GM18502 (cell line): ENCODE results near the gene NFKB2.

ENCODE experiments used
- ATAC-seq: cut with Tn5 transposase; IDR thresholded peaks from one replicate; pipeline ENCODE4 v1.9.1; 2021; ENCODE audit warnings: mild to moderate bottlenecking; ENCODE audit not compliant: unreplicated experiment, poor library complexity

Gene NFKB2

GRCh38 chr10:102420714-102421506 is 25.4 kb downstream of the NFKB2 start, which contains the start of gene FBXL15:
TSS of gene FBXL15 (plus strand) at chr10:102420836. CDS start at chr10:102421130, 294 bp downstream.
- peak; percentile 67 for ATAC-seq

- ATAC-seq = no peak
Observed at GRCh38 chr10:102421507-102421756, 25.9 kb downstream of the NFKB2 start.

GRCh38 chr10:102421757-102422512 is 26.4 kb downstream of the NFKB2 start:
- peak; percentile 1 for ATAC-seq

- no peak for ATAC-seq
Observed at GRCh38 chr10:102422545-102423129, 27.1 kb downstream of the NFKB2 start.

- ATAC-seq = no peak
Observed at GRCh38 chr10:102423372-102423968, 28.0 kb downstream of the NFKB2 start.

- no peak for ATAC-seq
Observed at GRCh38 chr10:102424145-102424544, 28.6 kb downstream of the NFKB2 start.

- ATAC-seq = no peak
Observed at GRCh38 chr10:102424916-102425315, 29.4 kb downstream of the NFKB2 start.

GRCh38 chr10:102425444-102425843 is 29.9 kb downstream of the NFKB2 start:
- ATAC-seq = no peak

GRCh38 chr10:102426803-102427287 is 31.3 kb downstream of the NFKB2 start:
- no peak for ATAC-seq

- no peak for ATAC-seq
Observed at GRCh38 chr10:102429468-102429867, 34.0 kb downstream of the NFKB2 start.

GRCh38 chr10:102431452-102432124 is 36.1 kb downstream of the NFKB2 start:
- ATAC-seq = no peak

- peak; percentile 92 for ATAC-seq
Observed at GRCh38 chr10:102432162-102432950, 36.9 kb downstream of the NFKB2 start, which contains the start of gene CUEDC2. TSS of gene CUEDC2 (minus strand) at chr10:102432574. CDS start at chr10:102425188, 7,386 bp downstream.

GRCh38 chr10:102433619-102434046 is 38.1 kb downstream of the NFKB2 start:
- no peak for ATAC-seq

GRCh38 chr10:102434394-102435132 is 39.1 kb downstream of the NFKB2 start:
- ATAC-seq = no peak

- no peak for ATAC-seq
Observed at GRCh38 chr10:102435133-102435497, 39.6 kb downstream of the NFKB2 start.

- ATAC-seq = no peak
Observed at GRCh38 chr10:102435529-102436233, 40.2 kb downstream of the NFKB2 start.

- no peak for ATAC-seq
Observed at GRCh38 chr10:102436312-102436711, 40.8 kb downstream of the NFKB2 start.

- no peak for ATAC-seq
Observed at GRCh38 chr10:102437515-102437914, 42.0 kb downstream of the NFKB2 start.
